Stimulated activated CD4-positive, alpha-beta T cell treated with anti-CD3 and anti-CD28 coated beads, Interleukin-1b, Interleukin-23, amount 100 ng/mL, for 24 hours (primary cell): ENCODE measurements around the gene DVL1.
A peak's percentile ranks its signal among the peaks of the same experiment; 100 is the strongest.
"Not testable (repeated sequence)": the region's sequence is repeated elsewhere in the genome, so short reads cannot be mapped to it uniquely, and the experiment has no call there.

Experiments used
- DNase-seq, 4 experiments: peaks; one replicate each; pipeline ENCODE4 v3.0.0-alpha.2; 2020; ENCODE audit warnings: low read depth in 4 of 4, low spot score in 1 of 4

DVL1 gene

DNA sequence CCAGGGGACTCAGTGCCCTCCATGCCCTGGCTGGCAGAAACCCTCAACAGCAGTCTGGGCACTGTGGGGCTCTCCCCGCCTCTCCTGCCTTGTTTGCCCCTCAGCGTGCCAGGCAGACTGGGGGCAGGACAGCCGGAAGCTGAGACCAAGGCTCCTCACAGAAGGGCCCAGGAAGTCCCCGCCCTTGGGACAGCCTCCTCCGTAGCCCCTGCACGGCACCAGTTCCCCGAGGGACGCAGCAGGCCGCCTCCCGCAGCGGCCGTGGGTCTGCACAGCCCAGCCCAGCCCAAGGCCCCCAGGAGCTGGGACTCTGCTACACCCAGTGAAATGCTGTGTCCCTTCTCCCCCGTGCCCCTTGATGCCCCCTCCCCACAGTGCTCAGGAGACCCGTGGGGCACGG, 21.0 kb downstream of the DVL1 start:
- no peak for DNase-seq

DNA sequence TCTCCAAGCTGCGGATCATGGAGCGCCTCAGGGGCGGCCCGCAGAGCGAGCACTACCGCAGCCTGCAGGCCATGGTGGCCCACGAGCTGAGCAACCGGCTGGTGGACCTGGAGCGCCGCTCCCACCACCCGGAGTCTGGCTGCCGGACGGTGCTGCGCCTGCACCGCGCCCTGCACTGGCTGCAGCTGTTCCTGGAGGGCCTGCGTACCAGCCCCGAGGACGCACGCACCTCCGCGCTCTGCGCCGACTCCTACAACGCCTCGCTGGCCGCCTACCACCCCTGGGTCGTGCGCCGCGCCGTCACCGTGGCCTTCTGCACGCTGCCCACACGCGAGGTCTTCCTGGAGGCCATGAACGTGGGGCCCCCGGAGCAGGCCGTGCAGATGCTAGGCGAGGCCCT, 21.9 kb downstream of the DVL1 start:
- DNase-seq, result no peak

DNA sequence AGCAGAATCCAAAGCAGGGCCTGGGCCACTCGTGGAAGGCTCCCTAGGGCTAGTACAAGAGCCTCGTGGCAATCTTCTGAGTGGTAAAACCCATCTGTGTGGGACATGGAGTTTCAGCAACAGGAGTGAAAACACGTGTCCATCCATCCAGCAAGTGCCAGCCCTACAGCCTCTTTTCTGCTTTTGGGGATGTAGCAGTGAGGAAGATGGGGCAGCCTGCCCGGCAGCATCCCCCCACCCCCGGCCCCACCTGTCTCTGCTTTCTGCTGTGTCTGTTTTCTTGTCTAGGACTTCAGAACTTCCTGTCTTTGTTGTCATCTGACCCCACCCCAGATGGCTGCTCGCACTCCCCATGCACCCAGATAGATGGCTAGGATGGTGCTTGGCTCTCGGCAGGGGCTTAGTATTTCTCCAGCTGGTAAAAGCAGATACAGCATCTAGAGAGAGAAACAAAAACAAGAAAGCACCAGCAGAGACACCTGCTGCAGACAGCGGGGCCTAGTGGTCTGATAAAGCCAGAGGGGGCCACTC, 23.1 kb downstream of the DVL1 start:
- no peak for DNase-seq

GRCh38 chr1:1325288-1326074, 23.7 kb downstream of the DVL1 start:
- DNase-seq, result no peak

GRCh38 chr1:1324524-1325287, 24.5 kb downstream of the DVL1 start, which contains the start of the genes CPTP and INTS11:
CPTP (plus strand) TSS chr1:1324802; CDS start chr1:1326911, 2,109 bp downstream.
INTS11 (minus strand) TSS chr1:1324660; CDS start chr1:1324608, 52 bp downstream.
- peak; percentile 89 to 94 (median 94) for DNase-seq

GRCh38 chr1:1324084-1324523, 25.1 kb downstream of the DVL1 start:
- DNase-seq, result no peak

DNA sequence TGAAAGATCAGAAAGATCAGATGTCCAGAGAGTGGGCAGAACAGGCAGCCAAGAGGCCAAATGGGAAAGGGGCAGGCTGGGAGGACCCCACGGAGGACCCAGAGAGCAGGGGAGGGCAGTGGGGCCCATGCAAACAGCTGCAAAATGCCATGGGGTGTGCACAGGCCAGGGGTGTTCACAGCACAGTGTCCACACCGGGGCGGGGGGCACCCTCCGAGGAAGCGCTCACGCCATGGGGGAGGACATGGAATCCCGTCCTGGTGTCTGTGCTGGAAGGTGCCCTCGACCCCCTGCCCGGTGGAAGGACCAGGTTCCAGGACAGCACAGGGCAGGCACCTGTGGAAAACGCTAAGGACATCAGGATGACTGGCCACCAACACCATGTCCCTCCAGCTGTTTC, 26.3 kb downstream of the DVL1 start:
- no peak for DNase-seq

DNA sequence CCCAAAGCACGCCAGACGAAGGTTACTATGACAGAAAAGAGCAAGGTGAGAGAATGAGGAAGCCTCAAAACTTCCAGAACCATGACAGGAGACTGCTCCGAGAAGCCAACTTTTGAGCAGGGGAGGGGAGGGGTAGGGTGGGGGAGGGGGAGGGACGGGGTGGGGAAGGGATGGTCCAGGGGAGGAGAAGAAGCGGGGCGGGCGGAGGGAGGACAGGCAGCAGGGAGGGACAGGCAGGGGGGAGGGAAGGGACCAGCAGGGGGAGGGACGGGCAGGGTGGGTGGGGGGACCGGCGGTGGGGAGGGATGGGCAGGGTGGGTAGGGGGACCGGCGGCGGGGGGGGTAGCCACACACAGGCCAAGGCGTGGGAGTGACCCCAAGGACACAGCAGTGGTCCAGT, 26.8 kb downstream of the DVL1 start:
- DNase-seq, result no peak

DNA sequence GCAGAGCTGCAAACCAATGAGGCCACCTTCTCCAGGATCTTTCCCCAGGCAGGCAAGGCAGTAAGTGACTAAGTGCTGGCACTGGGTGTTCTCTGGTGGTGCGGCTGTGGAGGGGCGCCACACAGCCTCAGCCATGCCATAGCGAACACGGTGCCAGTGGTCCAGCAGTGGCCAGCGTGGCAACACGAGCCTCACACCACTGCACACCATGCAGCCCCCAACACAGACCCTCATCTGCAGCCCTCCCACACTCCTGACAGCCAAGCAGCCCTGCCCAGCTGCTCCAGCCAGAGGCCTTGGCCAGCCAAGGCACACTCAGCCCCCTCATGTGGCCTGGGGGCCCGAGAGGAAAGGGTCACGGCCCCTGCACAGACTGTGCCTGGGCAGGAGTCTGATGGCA, 27.7 kb downstream of the DVL1 start:
- DNase-seq, result no peak

DNA sequence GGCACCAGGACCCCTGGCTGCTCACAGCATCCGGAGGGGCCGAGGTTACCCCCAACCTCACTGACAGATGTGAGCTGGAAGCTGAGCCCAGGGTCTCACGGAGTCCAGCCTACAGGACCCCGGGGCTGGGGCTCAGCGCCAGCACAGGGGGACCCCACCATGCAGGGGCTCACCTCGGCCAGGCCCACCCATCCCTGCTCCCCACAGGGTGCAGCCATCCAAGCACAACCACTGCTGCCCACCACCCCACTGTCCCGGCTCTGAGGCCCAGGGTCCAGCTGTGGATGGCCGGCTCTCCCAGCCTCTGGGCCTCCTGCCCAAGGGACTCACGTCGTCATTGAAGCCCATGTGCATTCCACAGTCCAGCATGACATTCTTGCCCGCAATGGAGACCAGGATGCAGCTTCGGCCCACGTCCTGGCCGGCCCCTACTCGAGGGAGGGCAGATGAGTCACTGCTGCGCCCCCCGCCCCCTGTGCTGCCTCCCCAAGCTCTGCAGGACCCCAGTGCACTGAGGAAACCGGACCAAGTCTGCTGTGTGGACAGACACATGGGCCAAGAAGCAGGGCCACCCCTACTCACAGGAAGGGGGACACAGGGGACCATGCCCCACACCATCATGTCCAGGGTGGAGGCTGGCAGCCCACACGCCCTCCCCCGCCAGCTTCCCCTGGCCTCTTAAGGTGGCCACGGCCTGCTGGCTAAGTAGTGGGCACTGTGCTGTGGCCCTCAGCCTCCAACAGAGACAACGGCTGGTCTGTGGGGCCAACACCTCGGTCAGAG, 28.4 kb downstream of the DVL1 start:
- no peak for DNase-seq

DNA sequence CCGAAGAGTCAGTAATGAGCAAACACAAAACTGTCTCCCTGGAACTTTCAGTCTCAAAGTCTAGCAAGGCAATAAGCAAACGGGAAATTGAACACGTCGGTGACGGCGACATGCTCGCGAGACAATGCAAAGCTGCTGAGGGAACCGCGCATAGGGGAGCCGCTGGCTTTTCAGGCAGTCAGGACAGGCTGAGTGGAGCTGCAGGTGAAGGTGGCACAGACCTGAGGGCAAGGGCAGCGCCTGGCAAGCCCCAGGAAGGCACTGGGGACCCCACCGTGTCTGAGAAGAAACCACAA, 29.6 kb downstream of the DVL1 start:
- DNase-seq, result no peak

DNA sequence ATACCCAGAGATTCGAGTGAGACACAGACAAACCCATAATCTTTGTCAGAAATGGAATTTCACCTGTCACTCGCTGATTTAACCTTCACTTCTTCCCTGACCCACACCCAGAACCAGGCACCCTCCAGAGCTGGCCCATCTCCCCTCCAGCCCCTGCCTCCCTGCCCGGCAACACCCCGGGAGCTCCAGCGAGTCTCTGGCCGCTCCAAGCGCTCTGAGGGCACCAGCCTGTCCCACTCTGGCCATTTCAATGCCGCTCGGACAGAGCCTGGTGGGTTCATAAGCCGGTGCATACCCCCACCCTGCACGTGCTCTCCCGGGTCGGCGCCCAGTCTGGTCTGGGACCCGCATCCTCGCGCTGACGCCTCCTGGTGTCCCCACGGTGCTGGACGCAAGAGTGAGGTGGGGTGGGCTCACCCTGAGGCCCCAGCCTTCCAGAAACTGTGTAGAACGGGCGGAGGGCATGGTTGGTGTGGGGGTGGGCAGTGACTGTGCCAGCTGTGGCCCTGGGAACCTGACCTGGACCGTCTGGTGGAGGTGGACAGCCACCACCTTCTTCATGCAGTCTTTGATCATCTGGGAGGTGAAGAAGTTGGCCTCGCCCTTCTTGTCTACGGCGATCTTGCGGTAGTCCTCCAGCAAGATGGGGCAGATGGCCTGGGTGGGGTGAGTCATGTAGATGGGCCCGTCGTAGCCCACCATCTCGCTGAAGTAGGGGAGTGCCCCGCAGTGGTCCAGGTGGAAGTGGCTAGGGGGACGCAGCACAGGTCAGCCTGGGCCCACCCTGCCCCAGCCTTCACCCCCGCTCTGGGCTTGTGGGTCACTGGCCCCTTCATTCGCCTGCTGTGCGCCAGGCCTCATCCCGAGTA, 30.2 kb downstream of the DVL1 start:
- DNase-seq, result no peak

DNA sequence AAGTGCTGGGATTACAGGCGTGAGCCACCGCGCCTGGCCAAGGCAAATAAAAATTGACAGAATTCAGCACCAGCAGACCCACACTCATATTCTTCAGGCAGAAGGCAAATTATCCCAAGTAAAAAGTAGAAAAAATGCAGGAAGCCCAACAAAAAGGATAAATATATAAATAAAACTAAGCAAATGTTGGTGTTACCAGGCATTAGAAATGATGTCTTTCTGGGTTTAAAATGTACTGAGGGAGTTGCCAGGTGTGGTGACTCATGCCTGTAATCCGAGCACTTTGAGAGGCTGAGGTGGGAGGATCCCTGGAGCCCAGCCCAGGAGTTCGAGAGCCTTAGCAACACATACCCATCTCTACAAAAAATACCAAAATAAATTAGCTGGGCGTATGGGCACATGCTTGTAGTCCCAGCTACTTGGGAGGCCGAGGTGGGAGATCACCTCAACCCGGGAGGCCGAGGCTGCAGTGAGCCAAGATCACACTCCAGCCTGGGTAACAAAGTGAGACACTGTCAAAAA, 31.0 kb downstream of the DVL1 start:
- DNase-seq, result no peak

GRCh38 chr1:1317420-1317819, 31.8 kb downstream of the DVL1 start:
- no peak for DNase-seq

- DNase-seq, result not testable (repeated sequence)
Observed at GRCh38 chr1:1316199-1316598, 33.0 kb downstream of the DVL1 start.

GRCh38 chr1:1315435-1315954, 33.7 kb downstream of the DVL1 start:
- no peak for DNase-seq

GRCh38 chr1:1314678-1315335, 34.4 kb downstream of the DVL1 start:
- no peak for DNase-seq

DNA sequence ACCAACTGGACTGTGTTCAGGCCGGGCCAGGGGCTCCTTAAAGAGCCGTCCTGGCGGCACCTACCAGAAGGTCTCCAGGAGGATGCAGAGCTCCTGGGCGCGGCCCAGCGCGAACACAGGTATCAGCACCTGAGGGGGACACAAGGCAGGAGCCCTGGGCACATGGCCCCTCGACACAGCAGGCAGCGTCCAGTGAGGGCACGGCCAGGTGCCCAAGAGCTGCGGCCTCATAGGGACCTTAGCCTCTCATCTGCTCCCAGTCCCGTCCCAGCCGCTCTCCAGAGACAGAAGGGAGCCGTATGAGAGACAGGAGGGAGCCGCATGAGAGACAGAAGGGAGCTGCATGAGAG, 35.0 kb downstream of the DVL1 start:
- no peak for DNase-seq

DNA sequence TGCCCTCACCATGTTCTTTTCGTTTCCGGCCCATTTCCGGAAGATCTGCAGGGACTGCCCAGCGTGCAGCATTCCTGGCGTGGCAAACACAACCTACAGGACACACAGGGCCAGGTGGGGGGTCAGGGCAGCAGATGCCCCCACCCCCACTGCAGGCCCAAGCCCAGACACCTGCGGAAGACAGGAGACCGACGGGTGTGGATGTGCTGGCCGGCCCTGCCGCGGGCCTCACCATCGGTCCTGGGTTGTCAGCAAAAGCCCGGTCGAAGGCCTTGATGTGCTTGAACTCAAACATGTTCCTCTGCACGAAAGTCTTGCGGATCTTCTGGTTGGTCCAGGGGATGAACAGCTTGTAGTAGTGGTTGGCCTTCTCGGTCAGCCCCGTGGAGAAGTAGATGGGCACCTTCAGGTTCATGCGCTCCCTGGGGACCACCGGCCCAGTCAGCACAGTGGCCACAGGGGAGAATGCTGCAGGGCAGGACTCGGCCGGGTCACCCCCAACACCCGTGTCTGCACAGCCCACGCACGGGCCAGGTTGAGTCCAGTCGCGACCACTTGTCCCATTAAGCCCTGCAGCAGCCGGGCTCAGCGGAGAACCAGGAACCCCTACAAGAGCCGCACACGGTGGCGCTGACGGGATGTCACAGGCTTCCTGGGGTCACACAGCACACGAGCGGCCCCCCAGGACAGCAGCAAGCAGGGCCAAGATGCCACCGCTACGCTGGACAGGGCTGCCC, 35.5 kb downstream of the DVL1 start:
- no peak for DNase-seq
